ENCODE results near the gene CDH13. TPM values are rescaled to one million over a fixed set of nuclear protein-coding genes. Genes with fewer than 3 reads are reported as not detected.

CDH13 gene
- total RNA-seq, 1 donor from 2014 or later, result 14.3 TPM

- DNase-seq (no peak), ATAC-seq (no peak)
- no peak overlapping the region for H3K4me3 ChIP-seq
- no peak overlapping the region for H3K27ac ChIP-seq
- H3K4me1 ChIP-seq, result peaks cover 15% of the 10 kb centered on the region
- H3K9me3 ChIP-seq, result no peaks in the 10 kb centered on the region
- no peak for TF ChIP-seq CTCF (IDR thresholded peaks at IDR 0.05)
- no peaks in the 10 kb centered on the region for H3K36me3 ChIP-seq
- intact Hi-C loops (cut with DNase I), result no loop called here
- peaks cover 34% of the 10 kb centered on the region for H3K27me3 ChIP-seq (ENCODE audit: low read depth)
Observed at GRCh38 chr16:82631701-82632685, 5.2 kb downstream of the CDH13 start.

DNA sequence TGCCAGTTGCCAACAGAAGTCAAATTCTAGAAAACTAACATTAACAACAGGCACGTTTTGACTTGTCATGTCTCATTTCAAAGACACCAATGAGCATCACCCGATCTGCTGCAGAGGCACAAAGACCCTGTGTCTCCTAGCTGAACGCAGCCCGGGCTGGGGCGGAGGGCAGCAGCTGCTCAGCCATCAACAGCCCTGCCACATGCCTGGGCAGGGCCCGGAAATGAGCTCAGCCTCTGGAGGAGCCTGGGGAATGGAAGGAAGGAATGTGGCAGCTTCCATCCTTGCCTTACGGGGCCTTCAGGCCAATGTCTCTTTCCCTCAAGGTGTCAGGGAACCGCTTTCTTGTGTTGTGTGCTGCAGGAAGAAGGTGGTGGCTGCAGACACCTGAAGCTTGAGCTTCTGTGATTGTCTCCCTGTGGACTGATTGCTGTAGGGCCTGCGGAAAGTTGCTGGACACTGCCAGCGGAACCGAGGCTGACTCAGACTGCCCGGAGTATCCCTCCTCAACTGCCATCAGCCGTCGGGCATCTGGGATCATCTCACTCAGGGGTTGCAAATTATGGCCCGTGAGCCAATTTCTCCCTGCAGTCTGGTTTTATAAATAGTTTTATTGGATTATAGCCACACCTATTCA lies 7.3 kb downstream of the CDH13 start:
- ATAC-seq (no peak), DNase-seq (no peak)
- intact Hi-C loops (cut with DNase I), result no loop called here
- TF ChIP-seq CTCF (IDR thresholded peaks at IDR 0.05), result no peak
- Histone ChIP-seq H3K27ac (no peak overlapping the region), H3K4me3 (no peak overlapping the region), H3K4me1 (no peaks in the 10 kb centered on the region), H3K9me3 (no peaks in the 10 kb centered on the region), H3K27me3 (ENCODE audit: low read depth) (peaks cover 13% of the 10 kb centered on the region), H3K36me3 (no peaks in the 10 kb centered on the region)

DNA sequence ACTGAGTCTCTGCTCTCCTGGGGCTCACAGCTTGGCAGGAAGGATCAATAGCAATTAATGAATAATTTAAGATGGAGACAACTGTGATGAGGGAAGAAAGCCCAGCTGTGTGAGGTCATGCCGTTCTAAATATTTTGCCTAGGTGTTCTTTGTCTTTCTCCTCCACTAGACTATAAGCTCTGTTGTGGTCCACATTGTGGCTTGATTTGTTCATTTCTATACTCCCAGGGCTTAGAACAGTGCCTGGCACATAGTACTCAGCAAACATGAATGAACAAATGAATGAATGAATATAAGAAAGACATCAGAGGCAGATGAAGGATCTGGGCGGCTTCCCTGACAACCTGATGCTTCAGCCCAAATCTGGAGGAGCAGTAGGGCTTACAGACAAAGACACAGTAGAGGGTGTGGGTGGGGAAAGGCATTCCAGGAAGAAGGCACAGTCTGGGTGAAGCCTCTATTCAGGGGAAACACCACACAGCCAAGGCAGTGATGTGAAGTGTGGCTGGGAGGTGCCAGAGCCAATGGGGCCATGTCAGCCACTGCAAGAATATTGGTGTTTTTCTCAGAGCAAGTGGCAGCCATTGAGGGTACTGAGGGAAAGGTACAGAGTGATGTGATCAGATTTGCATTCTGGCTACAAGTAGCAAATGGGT lies 8.3 kb downstream of the CDH13 start:
- intact Hi-C loops (cut with DNase I), result no loop called here

GRCh38 chr16:82636485-82636884 lies 9.7 kb downstream of the CDH13 start:
- no peak for ATAC-seq
- Histone ChIP-seq H3K9me3 (no peaks in the 10 kb centered on the region), H3K27me3 (ENCODE audit: low read depth) (peaks cover 6% of the 10 kb centered on the region), H3K4me3 (no peak overlapping the region), H3K27ac (no peak overlapping the region), H3K36me3 (no peaks in the 10 kb centered on the region), H3K4me1 (no peaks in the 10 kb centered on the region)
- intact Hi-C loops (cut with DNase I), result no loop called here
- TF ChIP-seq CTCF (IDR thresholded peaks at IDR 0.05), result no peak
- DNase-seq, result no peak

More for the DNA sequence above, 8.3 kb downstream of the CDH13 start:
- Histone ChIP-seq H3K4me3 (no peak overlapping the region), H3K27me3 (ENCODE audit: low read depth) (peaks cover 6% of the 10 kb centered on the region), H3K27ac (no peak overlapping the region), H3K36me3 (no peaks in the 10 kb centered on the region), H3K9me3 (no peaks in the 10 kb centered on the region), H3K4me1 (no peaks in the 10 kb centered on the region)
- TF ChIP-seq CTCF (IDR thresholded peaks at IDR 0.05), result no peak
- DNase-seq (no peak), ATAC-seq (no peak)

DNA sequence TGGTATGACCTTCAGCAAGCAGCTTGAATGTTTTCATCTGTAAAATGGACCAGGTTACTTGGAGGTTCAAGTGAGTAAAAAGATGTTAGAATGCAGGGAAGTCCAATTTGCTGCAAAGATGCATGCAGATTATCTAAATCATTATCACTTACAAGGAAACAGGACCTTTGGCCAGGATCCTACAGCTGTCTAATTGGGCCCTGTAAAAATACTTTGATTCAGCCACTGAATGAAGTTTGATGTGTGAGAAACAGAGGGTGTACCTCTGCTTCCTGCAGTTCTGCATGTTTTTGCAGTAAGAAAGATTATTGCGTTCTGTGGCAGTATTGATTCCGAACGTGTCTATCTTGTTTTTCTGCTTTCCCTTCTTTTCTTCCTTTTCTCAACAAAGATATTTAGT lies 10.2 kb downstream of the CDH13 start:
- no peak for TF ChIP-seq CTCF (IDR thresholded peaks at IDR 0.05)
- Histone ChIP-seq H3K27ac (no peak overlapping the region), H3K36me3 (no peaks in the 10 kb centered on the region), H3K4me1 (no peaks in the 10 kb centered on the region), H3K27me3 (ENCODE audit: low read depth) (peaks cover 6% of the 10 kb centered on the region), H3K9me3 (no peaks in the 10 kb centered on the region), H3K4me3 (no peak overlapping the region)
- no peak for DNase-seq
- intact Hi-C loops (cut with DNase I), result no loop called here
- no peak for ATAC-seq
